Measurements from ENCODE around the gene PTTG1. TPM values are rescaled to one million over a fixed set of nuclear protein-coding genes. Genes with fewer than 3 reads are reported as not detected.

Gene PTTG1
- polyA plus RNA-seq, 1 donor: 35.6 TPM

DNA sequence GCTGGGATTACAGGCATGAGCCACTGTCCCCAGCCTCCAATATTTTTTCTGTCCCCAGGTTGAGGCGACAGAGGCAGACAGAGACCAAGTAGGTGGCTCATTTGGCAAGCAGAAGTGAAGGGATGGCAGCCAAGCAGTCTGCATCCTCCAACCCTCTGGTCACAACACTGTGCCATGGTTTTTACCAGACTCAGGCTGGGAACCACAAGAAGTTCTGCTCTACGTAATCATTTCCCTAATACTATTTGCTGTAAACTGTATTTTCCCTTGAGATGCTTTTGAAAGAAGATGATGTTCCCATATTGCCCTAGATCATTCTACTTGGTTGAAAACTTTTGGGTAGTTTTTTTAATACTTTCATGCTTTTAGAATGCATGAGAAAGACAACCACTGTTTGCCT, 40.5 kb downstream of the PTTG1 start:
- Histone ChIP-seq H3K27me3 (ENCODE audit: control insufficient read depth, insufficient read depth, low read length) (no peaks in the 10 kb centered on the region), H3K9me3 (ENCODE audit: control insufficient read depth, low read depth, low read length) (no peaks in the 10 kb centered on the region), H3K4me3 (ENCODE audit: low read length) (no peak overlapping the region), H3K27ac (ENCODE audit: low read length) (no peak overlapping the region), H3K36me3 (ENCODE audit: control insufficient read depth, insufficient read depth, low read length) (no peaks in the 10 kb centered on the region), H3K4me1 (ENCODE audit: control insufficient read depth, insufficient read depth, low read length) (peaks cover 9% of the 10 kb centered on the region)
- DNase-seq: no peak
- WGBS (ENCODE audit: insufficient coverage, low lambda C conversion rate): 83% methylated on average over 1 of the region's 2 CpGs

DNA sequence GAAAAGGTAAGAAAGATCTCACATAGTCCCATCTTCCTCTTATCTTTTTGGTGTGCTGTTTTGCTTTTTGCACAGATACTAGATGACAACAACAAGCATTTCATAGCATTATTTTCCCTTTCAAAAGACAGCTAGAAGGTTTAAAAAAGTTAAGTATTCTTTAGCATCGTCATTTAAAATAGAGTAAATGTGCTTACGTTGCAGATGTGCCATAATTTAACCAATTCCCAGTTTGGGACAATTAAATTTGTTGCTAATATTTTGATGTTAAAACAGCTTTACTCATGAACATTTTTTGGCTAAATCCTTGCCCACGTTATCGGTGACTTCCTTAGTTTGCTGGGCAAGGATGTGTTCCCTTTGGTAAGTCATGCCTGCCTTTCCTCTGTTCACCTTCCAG, 41.6 kb downstream of the PTTG1 start:
- no peaks in the 10 kb centered on the region for H3K27me3 ChIP-seq (ENCODE audit: control insufficient read depth, insufficient read depth, low read length)
- no peak overlapping the region for H3K27ac ChIP-seq (ENCODE audit: low read length)
- 79% methylated on average over 2 of the region's 4 CpGs for WGBS (ENCODE audit: insufficient coverage, low lambda C conversion rate)
- peaks cover 18% of the 10 kb centered on the region for H3K4me1 ChIP-seq (ENCODE audit: control insufficient read depth, insufficient read depth, low read length)
- no peaks in the 10 kb centered on the region for H3K9me3 ChIP-seq (ENCODE audit: control insufficient read depth, low read depth, low read length)
- no peaks in the 10 kb centered on the region for H3K36me3 ChIP-seq (ENCODE audit: control insufficient read depth, insufficient read depth, low read length)
- no peak for DNase-seq
- H3K4me3 ChIP-seq (ENCODE audit: low read length): no peak overlapping the region

GRCh38 chr5:160463740-160464465, 42.2 kb downstream of the PTTG1 start:
- Histone ChIP-seq H3K27ac (ENCODE audit: low read length) (no peak overlapping the region), H3K4me1 (ENCODE audit: control insufficient read depth, insufficient read depth, low read length) (peaks cover 18% of the 10 kb centered on the region), H3K4me3 (ENCODE audit: low read length) (no peak overlapping the region), H3K9me3 (ENCODE audit: control insufficient read depth, low read depth, low read length) (no peaks in the 10 kb centered on the region), H3K27me3 (ENCODE audit: control insufficient read depth, insufficient read depth, low read length) (no peaks in the 10 kb centered on the region), H3K36me3 (ENCODE audit: control insufficient read depth, insufficient read depth, low read length) (no peaks in the 10 kb centered on the region)
- peak; percentile 33 to 70 for DNase-seq
- 0% methylated on average over 1 of the region's 7 CpGs for WGBS (ENCODE audit: insufficient coverage, low lambda C conversion rate)

GRCh38 chr5:160464466-160464797, 42.8 kb downstream of the PTTG1 start:
- Histone ChIP-seq H3K27ac (ENCODE audit: low read length) (no peak overlapping the region), H3K36me3 (ENCODE audit: control insufficient read depth, insufficient read depth, low read length) (no peaks in the 10 kb centered on the region), H3K27me3 (ENCODE audit: control insufficient read depth, insufficient read depth, low read length) (no peaks in the 10 kb centered on the region), H3K4me1 (ENCODE audit: control insufficient read depth, insufficient read depth, low read length) (peaks cover 18% of the 10 kb centered on the region), H3K9me3 (ENCODE audit: control insufficient read depth, low read depth, low read length) (no peaks in the 10 kb centered on the region), H3K4me3 (ENCODE audit: low read length) (no peak overlapping the region)
- no peak for DNase-seq
- WGBS (ENCODE audit: insufficient coverage, low lambda C conversion rate): 33% methylated on average over 3 of the region's 4 CpGs

GRCh38 chr5:160466116-160466515, 44.5 kb downstream of the PTTG1 start:
- Histone ChIP-seq H3K36me3 (ENCODE audit: control insufficient read depth, insufficient read depth, low read length) (no peaks in the 10 kb centered on the region), H3K9me3 (ENCODE audit: control insufficient read depth, low read depth, low read length) (no peaks in the 10 kb centered on the region), H3K4me1 (ENCODE audit: control insufficient read depth, insufficient read depth, low read length) (peaks cover 18% of the 10 kb centered on the region), H3K27me3 (ENCODE audit: control insufficient read depth, insufficient read depth, low read length) (no peaks in the 10 kb centered on the region), H3K4me3 (ENCODE audit: low read length) (no peak overlapping the region), H3K27ac (ENCODE audit: low read length) (no peak overlapping the region)
- DNase-seq: no peak
- WGBS (ENCODE audit: insufficient coverage, low lambda C conversion rate): 60% methylated on average over 1 of the region's 5 CpGs

DNA sequence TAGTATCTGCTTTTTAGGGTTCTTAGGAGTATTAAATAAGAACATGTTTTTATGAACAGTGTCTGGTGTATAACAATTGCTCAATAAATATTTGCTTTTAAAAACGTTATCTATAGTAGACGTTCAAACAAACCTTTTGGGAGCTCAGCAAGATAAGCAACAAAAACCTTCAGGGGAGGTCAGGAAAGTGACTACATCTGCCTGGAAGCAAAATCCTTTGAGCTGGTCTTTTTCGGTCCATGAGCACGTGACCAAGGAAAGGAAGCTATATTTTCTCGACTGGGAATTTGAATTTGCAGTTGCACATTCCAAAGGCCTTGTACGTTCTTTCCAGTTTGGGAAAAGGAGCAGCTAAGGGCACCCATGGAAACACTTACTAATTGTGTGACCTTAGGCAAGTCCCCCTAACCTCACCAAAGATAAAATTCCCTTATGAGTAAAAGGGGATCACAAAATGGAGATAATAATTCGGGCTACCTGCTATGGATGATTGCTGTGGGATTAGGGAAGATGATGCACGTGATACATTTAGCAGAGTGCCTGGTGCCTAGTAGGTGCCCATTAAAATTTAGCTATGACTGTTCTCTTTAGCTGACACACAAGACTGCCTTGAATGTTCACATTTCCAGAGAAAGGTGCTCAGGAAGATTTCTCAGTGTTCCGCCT, 45.4 kb downstream of the PTTG1 start:
- Histone ChIP-seq H3K27ac (ENCODE audit: low read length) (peak overlapping the region; percentile 39), H3K27me3 (ENCODE audit: control insufficient read depth, insufficient read depth, low read length) (no peaks in the 10 kb centered on the region), H3K4me3 (ENCODE audit: low read length) (no peak overlapping the region), H3K4me1 (ENCODE audit: control insufficient read depth, insufficient read depth, low read length) (peaks cover 18% of the 10 kb centered on the region), H3K36me3 (ENCODE audit: control insufficient read depth, insufficient read depth, low read length) (no peaks in the 10 kb centered on the region), H3K9me3 (ENCODE audit: control insufficient read depth, low read depth, low read length) (no peaks in the 10 kb centered on the region)
- no peak for DNase-seq
- 20% methylated on average over 3 of the region's 9 CpGs for WGBS (ENCODE audit: insufficient coverage, low lambda C conversion rate)

DNA sequence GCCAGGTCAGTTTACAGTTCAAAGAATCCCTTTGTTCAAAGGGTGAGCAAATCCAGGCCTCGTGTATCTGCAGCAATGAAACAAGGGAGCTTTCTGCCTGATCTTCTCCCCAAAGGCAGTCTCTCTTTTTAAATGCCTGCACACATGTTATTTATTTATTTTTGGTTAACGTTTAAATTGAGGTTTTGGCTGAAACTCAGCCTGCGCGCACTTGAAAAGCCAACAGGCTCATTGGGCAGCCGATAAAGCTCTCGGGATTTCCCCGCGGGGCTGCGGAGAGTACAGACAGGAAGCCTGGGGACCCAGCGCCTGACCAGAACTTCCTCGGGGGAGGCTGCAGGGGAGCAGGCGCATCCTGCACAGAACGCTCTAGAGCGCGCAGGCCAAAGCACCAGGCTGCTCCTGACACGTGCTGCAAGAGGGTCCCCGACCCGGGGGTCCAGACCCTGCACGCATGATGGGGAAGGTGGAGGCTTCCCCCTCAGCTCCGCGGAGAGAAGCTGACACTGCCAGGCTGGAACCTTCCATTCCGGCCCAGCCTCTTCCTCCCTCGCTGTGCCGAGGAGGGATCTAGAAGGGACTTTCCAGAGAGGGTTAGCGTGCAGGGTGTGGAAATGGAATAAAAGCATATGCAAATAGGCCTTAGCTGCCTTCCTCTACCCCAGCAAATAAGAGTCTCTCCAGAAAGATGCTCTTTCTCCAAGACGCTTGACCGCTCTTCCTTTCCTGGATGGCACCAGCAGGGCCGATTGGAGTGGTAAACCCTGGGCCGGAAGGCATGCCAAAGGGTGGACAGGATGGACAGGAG, 46.1 kb downstream of the PTTG1 start:
- peak; percentile 40 to 77 for DNase-seq
- H3K4me1 ChIP-seq (ENCODE audit: control insufficient read depth, insufficient read depth, low read length): peaks cover 18% of the 10 kb centered on the region
- H3K27me3 ChIP-seq (ENCODE audit: control insufficient read depth, insufficient read depth, low read length): no peaks in the 10 kb centered on the region
- no peaks in the 10 kb centered on the region for H3K36me3 ChIP-seq (ENCODE audit: control insufficient read depth, insufficient read depth, low read length)
- peak overlapping the region; percentile 16 for H3K4me3 ChIP-seq (ENCODE audit: low read length)
- peaks cover 2% of the 10 kb centered on the region for H3K9me3 ChIP-seq (ENCODE audit: control insufficient read depth, low read depth, low read length)
- H3K27ac ChIP-seq (ENCODE audit: low read length): peak overlapping the region; percentile 39
- whole genome bisulfite sequencing (ENCODE audit: insufficient coverage, low lambda C conversion rate): no CpG with 5 or more reads among the region's 29 CpGs

- Histone ChIP-seq H3K27ac (ENCODE audit: low read length) (no peak overlapping the region), H3K4me1 (ENCODE audit: control insufficient read depth, insufficient read depth, low read length) (peaks cover 17% of the 10 kb centered on the region)
Measured at GRCh38 chr5:160468363-160468975, 46.8 kb downstream of the PTTG1 start.

GRCh38 chr5:160469156-160470144, 47.8 kb downstream of the PTTG1 start:
- WGBS (ENCODE audit: insufficient coverage, low lambda C conversion rate): 83% methylated on average over 1 of the region's 20 CpGs
- Histone ChIP-seq H3K9me3 (ENCODE audit: control insufficient read depth, low read depth, low read length) (peaks cover 2% of the 10 kb centered on the region), H3K27ac (ENCODE audit: low read length) (no peak overlapping the region), H3K36me3 (ENCODE audit: control insufficient read depth, insufficient read depth, low read length) (no peaks in the 10 kb centered on the region), H3K4me1 (ENCODE audit: control insufficient read depth, insufficient read depth, low read length) (peaks cover 9% of the 10 kb centered on the region), H3K4me3 (ENCODE audit: low read length) (no peak overlapping the region), H3K27me3 (ENCODE audit: control insufficient read depth, insufficient read depth, low read length) (no peaks in the 10 kb centered on the region)
- DNase-seq: no peak

More at GRCh38 chr5:160468363-160468975, 46.8 kb downstream of the PTTG1 start:
- Histone ChIP-seq H3K27me3 (ENCODE audit: control insufficient read depth, insufficient read depth, low read length) (no peaks in the 10 kb centered on the region), H3K4me3 (ENCODE audit: low read length) (peak overlapping the region; percentile 16), H3K9me3 (ENCODE audit: control insufficient read depth, low read depth, low read length) (peaks cover 2% of the 10 kb centered on the region), H3K36me3 (ENCODE audit: control insufficient read depth, insufficient read depth, low read length) (no peaks in the 10 kb centered on the region)
- 86% methylated on average over 3 of the region's 3 CpGs for WGBS (ENCODE audit: insufficient coverage, low lambda C conversion rate)
- DNase-seq: no peak

All from large intestine (tissue), 3 donors.